Measurements from ENCODE around the gene MKNK2.

MKNK2 gene

DNA sequence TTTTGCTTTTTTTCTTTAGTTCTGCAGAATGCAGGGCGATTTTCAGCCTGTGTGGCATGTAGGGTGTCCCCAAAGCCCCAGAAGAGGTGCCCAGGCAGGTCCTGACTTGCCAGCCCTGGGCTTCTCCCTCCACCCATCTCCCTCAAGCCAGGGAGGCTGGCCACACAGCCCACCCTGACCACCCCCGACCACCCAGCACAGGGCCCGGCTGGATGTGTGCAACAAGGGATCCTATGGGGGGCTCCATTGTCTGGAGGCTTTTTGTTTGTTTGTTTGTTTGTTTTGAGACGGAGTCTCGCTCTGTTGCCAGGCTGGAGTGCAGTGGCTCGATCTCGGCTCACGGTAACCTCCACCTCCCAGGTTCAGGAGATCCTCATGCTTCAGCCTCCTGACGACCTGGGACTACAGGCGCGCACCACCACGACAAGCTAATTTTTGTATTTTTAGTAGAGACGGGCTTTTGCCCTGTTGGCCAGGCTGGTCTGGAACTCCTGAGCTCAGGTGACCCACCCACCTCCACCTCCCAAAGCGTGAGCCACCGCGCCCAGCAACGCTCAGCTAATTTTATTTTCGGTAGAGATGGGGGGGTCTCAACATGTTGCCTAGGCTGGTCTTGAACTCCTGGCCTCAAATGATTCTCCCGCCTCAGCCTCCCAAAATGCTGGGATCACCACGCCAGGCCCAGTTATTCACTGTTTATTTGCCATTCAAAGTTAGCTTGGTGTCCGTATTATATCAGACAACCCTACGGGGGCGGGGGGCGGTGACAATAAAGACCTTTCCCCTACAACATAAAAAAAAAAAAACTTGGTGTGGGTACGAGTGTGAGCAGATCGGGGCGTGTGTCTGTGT is 7.8 kb upstream of the MKNK2 start:
- no peak for TF ChIP-seq Cebpa-rat (IDR thresholded peaks at IDR 0.05)
- peak overlapping the region; percentile 88 for H3K9ac ChIP-seq
- peaks cover 91% of the 10 kb centered on the region for H3K4me1 ChIP-seq
- H3K27ac ChIP-seq, result peak overlapping the region; percentile 92
- no peaks in the 10 kb centered on the region for H4K20me1 ChIP-seq
- no peaks in the 10 kb centered on the region for H3K27me3 ChIP-seq
- H3K9me3 ChIP-seq, result no peaks in the 10 kb centered on the region
- no peaks in the 10 kb centered on the region for H3K36me3 ChIP-seq
- no peak overlapping the region for H3K4me3 ChIP-seq
- H3K4me2 ChIP-seq, result peak overlapping the region; percentile 99

DNA sequence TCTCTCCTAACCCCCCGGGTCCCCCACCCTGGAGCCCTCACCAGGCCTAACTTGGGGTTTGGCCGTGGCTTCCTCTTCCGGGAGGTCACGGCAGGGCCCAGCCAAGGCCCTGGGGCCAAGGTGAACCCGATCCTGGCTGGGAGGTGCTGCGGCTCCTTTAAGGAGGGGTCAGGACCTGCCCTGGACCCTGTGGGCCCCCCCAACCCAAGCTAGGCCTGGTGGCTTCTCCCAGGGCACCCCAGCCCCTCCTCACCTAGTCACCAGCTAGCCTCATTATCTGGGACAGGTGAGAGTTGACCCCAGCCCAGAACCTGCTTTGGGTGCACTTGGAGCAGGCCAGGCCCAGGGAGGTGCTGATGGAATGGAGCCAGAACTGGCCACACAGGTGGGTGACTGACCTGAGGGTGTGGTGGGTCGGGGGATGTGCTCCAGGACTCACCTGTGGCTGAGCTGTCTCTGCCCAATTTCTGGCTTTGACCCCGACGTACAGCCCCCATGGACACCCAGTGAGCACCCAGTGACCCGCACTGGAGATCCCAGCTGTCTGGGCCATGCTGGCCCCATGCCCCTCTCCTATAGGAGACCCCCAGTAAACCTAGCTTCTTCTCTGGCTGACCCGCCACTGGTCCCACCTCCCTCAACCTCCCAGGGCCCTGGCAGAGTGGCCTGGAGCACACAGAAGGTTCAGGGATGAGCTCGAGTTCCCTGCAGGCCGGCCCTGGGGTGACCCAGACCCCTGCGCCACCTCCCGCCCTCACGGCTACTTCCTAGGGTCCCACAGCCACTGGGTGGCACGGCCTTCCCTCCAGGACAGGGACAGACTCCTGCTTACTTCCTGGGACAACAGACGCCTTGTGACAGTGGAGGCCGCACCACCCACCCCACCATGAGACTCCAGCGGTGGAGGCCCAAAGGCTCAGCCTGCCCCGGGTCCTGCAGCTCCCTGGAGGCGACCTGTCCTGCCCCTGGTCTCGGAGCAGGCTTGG is 6.7 kb upstream of the MKNK2 start:
- no peaks in the 10 kb centered on the region for H3K9me3 ChIP-seq
- peak overlapping the region; percentile 48 for H3K9ac ChIP-seq
- peak overlapping the region; percentile 99 for H3K4me2 ChIP-seq
- no peak for TF ChIP-seq Cebpa-rat (IDR thresholded peaks at IDR 0.05)
- H3K36me3 ChIP-seq, result no peaks in the 10 kb centered on the region
- H3K4me3 ChIP-seq, result no peak overlapping the region
- peak overlapping the region; percentile 74 for H3K27ac ChIP-seq
- H3K4me1 ChIP-seq, result peaks cover 91% of the 10 kb centered on the region
- no peaks in the 10 kb centered on the region for H4K20me1 ChIP-seq
- no peaks in the 10 kb centered on the region for H3K27me3 ChIP-seq

DNA sequence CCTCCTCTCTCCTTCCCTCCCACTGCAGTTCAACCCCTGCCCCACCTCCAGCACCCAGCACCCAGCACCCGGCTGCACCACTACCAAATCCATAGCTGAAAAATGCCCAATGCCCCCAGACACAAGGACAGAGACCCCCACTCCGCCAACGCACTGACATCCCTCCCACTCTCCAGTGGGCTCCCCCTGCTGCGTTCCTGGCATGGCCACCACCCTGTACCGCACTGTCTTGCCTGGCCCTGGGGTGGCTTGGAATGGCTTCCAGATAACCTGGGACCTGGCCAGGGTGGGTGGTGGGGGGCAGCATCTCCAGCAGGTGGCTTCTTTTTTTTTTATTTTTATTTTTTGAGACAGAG is 5.8 kb upstream of the MKNK2 start:
- H4K20me1 ChIP-seq, result no peaks in the 10 kb centered on the region
- no peak overlapping the region for H3K4me3 ChIP-seq
- peaks cover 91% of the 10 kb centered on the region for H3K4me1 ChIP-seq
- H3K36me3 ChIP-seq, result no peaks in the 10 kb centered on the region
- H3K9ac ChIP-seq, result peak overlapping the region; percentile 48; the same call in 1 of the 2 replicates
- no peaks in the 10 kb centered on the region for H3K27me3 ChIP-seq
- no peak for TF ChIP-seq Cebpa-rat (IDR thresholded peaks at IDR 0.05)
- peak overlapping the region; percentile 99 for H3K4me2 ChIP-seq
- H3K27ac ChIP-seq, result peak overlapping the region; percentile 74
- H3K9me3 ChIP-seq, result no peaks in the 10 kb centered on the region

DNA sequence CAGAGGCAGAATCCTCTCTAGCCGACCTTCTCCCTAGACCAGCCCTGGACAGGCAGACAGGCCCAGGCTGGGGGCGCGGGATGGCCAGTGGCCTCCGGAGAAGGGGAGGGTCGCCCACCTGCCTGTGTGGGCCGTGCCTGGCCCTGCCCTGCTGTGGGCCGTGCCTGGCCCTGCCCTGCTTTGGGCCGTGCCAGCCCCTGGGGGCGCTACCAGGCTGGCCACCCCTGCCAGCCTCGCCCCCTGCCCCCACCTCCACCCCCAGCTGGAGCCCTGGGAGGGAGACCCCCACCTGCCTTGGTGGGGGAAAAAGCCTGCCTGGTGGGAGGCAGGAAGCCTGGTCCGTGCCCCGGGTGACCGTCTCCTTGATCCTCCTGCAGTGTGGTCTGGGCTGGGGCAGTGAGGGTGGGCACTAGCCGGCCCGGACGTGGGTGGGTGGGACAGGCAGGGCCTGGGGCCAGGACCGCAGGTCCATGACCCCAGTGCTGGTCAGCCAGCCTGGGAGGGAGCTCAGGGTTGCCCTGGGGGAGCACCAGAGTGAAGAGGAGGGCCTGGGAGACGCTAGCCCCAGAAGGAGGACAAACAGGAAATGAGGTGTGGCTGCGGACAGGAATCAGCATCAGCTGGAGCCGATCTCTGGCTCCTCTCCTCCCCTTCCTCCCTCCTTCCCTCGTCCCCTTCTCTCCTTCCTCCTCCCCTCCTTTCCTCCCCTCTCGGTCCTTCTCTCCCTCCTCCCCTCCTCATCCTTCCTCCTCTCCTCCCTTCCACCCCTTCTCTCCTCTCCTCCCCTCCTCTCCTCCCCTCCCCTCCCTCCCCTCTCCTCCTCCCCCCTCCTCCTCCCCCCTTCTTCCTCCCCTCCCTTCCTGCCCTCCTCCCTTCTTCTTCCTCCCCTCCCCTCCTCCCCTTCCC is 5.1 kb upstream of the MKNK2 start:
- Histone ChIP-seq H3K36me3 (no peaks in the 10 kb centered on the region), H3K9ac (0 out of 2 replicates have a peak overlapping the region, but pooled peaks have one; percentile 50), H4K20me1 (no peaks in the 10 kb centered on the region), H3K9me3 (no peaks in the 10 kb centered on the region), H3K4me1 (peaks cover 95% of the 10 kb centered on the region), H3K27ac (peak overlapping the region; percentile 73), H3K4me3 (no peak overlapping the region), H3K4me2 (peak overlapping the region; percentile 77), H3K27me3 (no peaks in the 10 kb centered on the region)
- TF ChIP-seq Cebpa-rat (IDR thresholded peaks at IDR 0.05), result no peak

DNA sequence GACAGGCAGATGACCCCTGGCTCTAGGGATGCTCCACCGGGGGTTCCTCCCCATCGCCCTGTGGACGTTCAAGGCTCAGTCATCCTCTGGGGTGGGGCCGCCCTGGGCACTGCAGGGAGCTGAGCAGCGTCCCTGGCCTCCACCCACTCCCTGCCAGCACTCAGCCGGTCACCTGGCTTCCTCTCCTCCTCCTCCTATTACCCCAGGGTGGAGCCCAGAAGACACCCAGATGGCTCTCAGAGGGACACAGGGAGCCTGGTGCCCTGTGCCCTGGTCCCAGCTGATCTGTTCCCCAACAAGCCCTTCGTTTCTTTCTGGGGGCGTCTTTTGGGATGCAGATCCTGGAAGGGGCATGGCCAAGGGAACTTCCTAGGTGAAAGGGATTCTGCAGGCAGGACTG is 3.7 kb upstream of the MKNK2 start:
- TF ChIP-seq Cebpa-rat (IDR thresholded peaks at IDR 0.05), result no peak
- H3K27me3 ChIP-seq, result no peaks in the 10 kb centered on the region
- H3K36me3 ChIP-seq, result no peaks in the 10 kb centered on the region
- H3K9ac ChIP-seq, result no peak overlapping the region
- H3K9me3 ChIP-seq, result no peaks in the 10 kb centered on the region
- peaks cover 84% of the 10 kb centered on the region for H3K4me1 ChIP-seq
- peak overlapping the region; percentile 19; the same call in 1 of the 2 replicates for H3K27ac ChIP-seq
- H4K20me1 ChIP-seq, result peaks cover 9% of the 10 kb centered on the region
- H3K4me3 ChIP-seq, result no peak overlapping the region
- H3K4me2 ChIP-seq, result peak overlapping the region; percentile 77

DNA sequence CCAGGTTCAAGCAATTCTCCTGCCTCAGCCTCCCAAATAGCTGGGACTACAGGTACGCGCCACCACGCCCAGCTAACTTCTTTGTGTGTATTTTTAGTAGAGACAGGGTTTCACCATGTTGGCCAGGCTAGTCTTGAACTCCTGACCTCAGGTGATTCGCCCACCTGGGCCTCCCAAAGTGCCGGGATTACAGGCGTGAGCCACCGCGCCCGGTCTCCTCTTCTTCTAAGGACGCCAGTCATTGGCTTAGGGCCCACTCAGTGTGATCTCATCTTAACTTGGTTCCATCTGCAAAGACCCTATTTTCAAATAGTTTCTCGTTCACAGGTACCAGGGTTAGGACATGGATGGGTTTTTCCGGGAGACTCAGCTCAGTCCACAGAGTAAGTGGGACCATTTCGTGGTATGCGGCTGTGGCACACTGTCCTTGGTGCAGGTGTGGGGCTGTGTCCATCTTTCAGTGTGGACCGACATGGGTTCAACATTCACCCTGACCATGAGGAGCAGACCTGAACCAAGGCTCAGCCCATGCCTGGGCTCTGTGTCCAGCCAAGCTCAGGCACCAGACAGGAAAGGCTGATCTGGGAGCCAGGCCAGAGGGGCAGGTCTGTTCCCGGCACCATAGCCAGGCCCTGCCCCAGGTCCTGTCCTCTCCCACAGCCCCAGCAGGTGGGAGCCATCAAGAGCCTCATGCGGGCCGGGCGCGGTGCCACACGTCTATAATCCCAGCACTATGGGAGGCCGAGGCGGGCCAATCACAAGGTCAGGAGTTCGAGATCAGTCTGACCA is 2.8 kb upstream of the MKNK2 start:
- Histone ChIP-seq H3K27me3 (no peaks in the 10 kb centered on the region), H3K9me3 (no peaks in the 10 kb centered on the region), H3K27ac (no peak overlapping the region), H3K4me3 (no peak overlapping the region), H4K20me1 (peaks cover 19% of the 10 kb centered on the region), H3K4me1 (peaks cover 84% of the 10 kb centered on the region), H3K36me3 (peaks cover 8% of the 10 kb centered on the region), H3K9ac (no peak overlapping the region), H3K4me2 (no peak overlapping the region)
- no peak for TF ChIP-seq Cebpa-rat (IDR thresholded peaks at IDR 0.05)

DNA sequence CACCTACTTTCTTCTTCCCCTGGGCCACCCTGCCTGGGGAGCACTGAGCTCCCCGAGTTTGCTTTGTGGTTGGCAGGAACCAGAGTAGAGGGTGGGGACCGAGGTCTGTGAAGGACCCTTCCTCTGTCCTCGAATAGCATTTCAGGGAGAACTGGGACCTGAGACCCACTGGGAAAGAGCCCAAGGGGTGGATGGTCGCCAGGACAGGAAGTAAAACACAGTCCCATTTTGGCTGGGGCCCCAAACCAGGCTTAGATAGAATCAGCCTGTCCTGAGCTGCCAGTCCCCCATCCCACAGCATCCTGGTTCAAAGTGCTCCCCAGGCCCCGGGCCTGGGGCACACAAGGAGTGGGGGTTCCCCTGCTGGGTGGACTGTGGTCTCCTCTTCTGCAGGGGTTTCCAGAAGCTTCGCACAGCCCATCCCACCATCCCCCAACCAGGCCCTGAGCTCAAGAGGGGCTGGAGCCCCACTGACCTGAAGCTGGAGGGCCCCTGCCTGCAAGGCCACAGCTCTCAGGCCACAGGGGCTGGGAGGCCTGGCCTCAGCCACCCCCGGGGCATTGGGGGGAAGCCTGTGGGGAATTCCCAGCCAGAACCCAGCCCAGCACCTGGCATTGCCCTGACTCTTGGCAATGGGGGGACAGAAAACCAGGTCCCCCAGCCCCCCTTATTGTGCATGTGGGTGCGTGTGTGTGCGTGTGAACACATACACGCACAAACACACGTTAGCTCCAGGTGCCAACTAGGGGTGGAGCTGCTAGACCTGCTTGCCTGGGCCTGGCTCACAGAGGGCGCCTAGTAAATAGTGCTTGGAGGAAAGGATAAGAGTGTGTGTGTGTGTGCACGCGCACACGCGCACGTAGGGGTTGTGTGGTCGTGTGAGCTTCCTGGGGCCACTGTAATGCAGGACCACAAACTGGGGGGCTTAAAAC is 995 bp upstream of the MKNK2 start:
- peak overlapping the region; percentile 82 for H3K27ac ChIP-seq
- peak overlapping the region; percentile 55 for H3K9ac ChIP-seq
- no peaks in the 10 kb centered on the region for H3K9me3 ChIP-seq
- peaks cover 25% of the 10 kb centered on the region for H3K36me3 ChIP-seq
- H3K4me1 ChIP-seq, result peaks cover 84% of the 10 kb centered on the region
- H3K4me3 ChIP-seq, result peak overlapping the region; percentile 88
- no peaks in the 10 kb centered on the region for H3K27me3 ChIP-seq
- H3K4me2 ChIP-seq, result peak overlapping the region; percentile 88
- TF ChIP-seq Cebpa-rat (IDR thresholded peaks at IDR 0.05), result no peak
- peaks cover 36% of the 10 kb centered on the region for H4K20me1 ChIP-seq
